ENCODE data around the gene CLDN24. TPM values are rescaled to one million over a fixed set of nuclear protein-coding genes. Genes with fewer than 3 reads are reported as not detected.

Gene CLDN24
- total and polyA plus RNA-seq, 7 donors, result not detected

GRCh38 chr4:183297675-183298074 is 24.6 kb downstream of the CLDN24 start:
- TF ChIP-seq POLR2A (IDR thresholded peaks at IDR 0.05) (no peak), CTCF (IDR thresholded peaks at IDR 0.05) (no peak), POLR2AphosphoS5 (IDR thresholded peaks at IDR 0.05) (no peak), EP300 (IDR thresholded peaks at IDR 0.05) (no peak)
- Histone ChIP-seq H3K9me3 (no peaks in the 10 kb centered on the region), H3K27me3 (no peaks in the 10 kb centered on the region), H3K4me3 (no peak overlapping the region), H3K4me1 (peaks cover 0 to 17% (median 6%) of the 10 kb centered on the region in 4 donors), H3K36me3 (peaks cover 0 to 30% (median 11%) of the 10 kb centered on the region in 4 donors), H3K27ac (no peak overlapping the region)
- WGBS, 2 donors, result 92 to 97% methylated on average over 3 of the region's 3 CpGs
- intact Hi-C loops (cut with DNase I), result no loop called here
- DNase-seq, result no peak

- Histone ChIP-seq H3K4me1 (peaks cover 0 to 17% (median 6%) of the 10 kb centered on the region in 4 donors), H3K27me3 (no peaks in the 10 kb centered on the region), H3K9me3 (no peaks in the 10 kb centered on the region), H3K4me3 (no peak overlapping the region), H3K27ac (no peak overlapping the region), H3K36me3 (peaks cover 0 to 31% (median 14%) of the 10 kb centered on the region in 4 donors)
- intact Hi-C loops (cut with DNase I), result no loop called here
- TF ChIP-seq POLR2AphosphoS5 (IDR thresholded peaks at IDR 0.05) (no peak), EP300 (IDR thresholded peaks at IDR 0.05) (no peak), POLR2A (IDR thresholded peaks at IDR 0.05) (no peak), CTCF (IDR thresholded peaks at IDR 0.05) (no peak)
- DNase-seq, result no peak
- 93 to 95% methylated on average over 10 of the region's 10 CpGs for WGBS, 2 donors
These were observed 26.5 kb downstream of the CLDN24 start for GRCh38 chr4:183295711-183296110.

- no peak overlapping the region for H3K4me3 ChIP-seq
- H3K27ac ChIP-seq, result no peak overlapping the region
- H3K9me3 ChIP-seq, result no peaks in the 10 kb centered on the region
- intact Hi-C loops (cut with DNase I), result no loop called here
- no peak for DNase-seq
- 86 to 91% methylated on average over 2 of the region's 2 CpGs for WGBS, 2 donors
- peaks cover 0 to 66% (median 25%) of the 10 kb centered on the region in 4 donors for H3K36me3 ChIP-seq
- H3K4me1 ChIP-seq, result no peaks in the 10 kb centered on the region
- no peak for TF ChIP-seq POLR2AphosphoS5 (IDR thresholded peaks at IDR 0.05)
- TF ChIP-seq EP300 (IDR thresholded peaks at IDR 0.05), result no peak
- TF ChIP-seq CTCF (IDR thresholded peaks at IDR 0.05), result no peak
- no peak for TF ChIP-seq POLR2A (IDR thresholded peaks at IDR 0.05)
- H3K27me3 ChIP-seq, result no peaks in the 10 kb centered on the region
These were observed 31.2 kb downstream of the CLDN24 start for GRCh38 chr4:183291070-183291469.

- no peak overlapping the region for H3K4me3 ChIP-seq
- intact Hi-C loops (cut with DNase I), result no loop called here
- no peaks in the 10 kb centered on the region for H3K9me3 ChIP-seq
- DNase-seq, result no peak
- WGBS, 2 donors, result 72 to 89% methylated on average over 5 of the region's 5 CpGs
- peaks cover 0 to 59% (median 21%) of the 10 kb centered on the region in 4 donors for H3K36me3 ChIP-seq
- H3K27me3 ChIP-seq, result no peaks in the 10 kb centered on the region
- H3K4me1 ChIP-seq, result peaks cover 0 to 10% (median 4%) of the 10 kb centered on the region in 4 donors
- no peak overlapping the region for H3K27ac ChIP-seq
- TF ChIP-seq POLR2AphosphoS5 (IDR thresholded peaks at IDR 0.05), result no peak
- no peak for TF ChIP-seq POLR2A (IDR thresholded peaks at IDR 0.05)
- TF ChIP-seq CTCF (IDR thresholded peaks at IDR 0.05), result no peak
- TF ChIP-seq EP300 (IDR thresholded peaks at IDR 0.05), result no peak
These were observed 32.5 kb downstream of the CLDN24 start for GRCh38 chr4:183289688-183290087.

- no peak for TF ChIP-seq CTCF (IDR thresholded peaks at IDR 0.05)
- no peak for TF ChIP-seq POLR2A (IDR thresholded peaks at IDR 0.05)
- no peak for TF ChIP-seq POLR2AphosphoS5 (IDR thresholded peaks at IDR 0.05)
- TF ChIP-seq EP300 (IDR thresholded peaks at IDR 0.05), result no peak
- H3K27me3 ChIP-seq, result no peaks in the 10 kb centered on the region
- no peak for DNase-seq
- intact Hi-C loops (cut with DNase I), result no loop called here
- H3K4me1 ChIP-seq, result peaks cover 0 to 18% (median 4%) of the 10 kb centered on the region in 4 donors
- H3K36me3 ChIP-seq, result peaks cover 0 to 54% (median 21%) of the 10 kb centered on the region in 4 donors
- no peak overlapping the region for H3K4me3 ChIP-seq
- H3K9me3 ChIP-seq, result no peaks in the 10 kb centered on the region
- WGBS, 2 donors, result 93 to 95% methylated on average over 2 of the region's 2 CpGs
- no peak overlapping the region for H3K27ac ChIP-seq
These were observed 33.3 kb downstream of the CLDN24 start for GRCh38 chr4:183288955-183289354.
